ENCODE results near the gene RAPGEF4. TPM values are rescaled to one million over a fixed set of nuclear protein-coding genes. Genes with fewer than 3 reads are reported as not detected.

Gene RAPGEF4
- total RNA-seq, 3 donors from 2014 or later, result 1.2 to 2.8 (median 2.2) TPM

DNA sequence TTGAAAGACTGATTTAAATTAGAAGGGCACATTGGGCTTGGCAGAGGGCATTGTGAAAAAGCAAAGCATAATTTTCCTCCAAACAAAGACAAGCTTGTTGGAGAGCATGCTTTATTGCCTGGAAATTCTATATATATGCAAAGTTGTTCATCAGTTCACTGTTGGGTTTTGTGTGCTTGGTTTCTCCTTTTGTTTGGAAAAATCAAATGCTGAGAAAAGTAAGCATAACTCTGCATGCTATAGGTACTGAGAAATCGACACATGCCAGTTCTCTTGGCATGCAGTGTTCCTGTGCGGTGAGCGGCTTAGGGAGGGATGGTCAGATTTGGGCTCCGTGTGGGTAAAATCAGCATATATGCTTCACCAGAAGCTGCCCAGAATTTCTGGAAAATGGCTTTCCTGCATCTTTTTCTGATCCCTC lies 161.0 kb downstream of the RAPGEF4 start:
- intact Hi-C loops (cut with DNase I, micrococcal nuclease), result no loop called here
- Histone ChIP-seq H3K4me1 (ENCODE audit: low read depth) (no peaks in the 10 kb centered on the region), H3K4me3 (no peak overlapping the region), H3K9me3 (no peaks in the 10 kb centered on the region), H3K36me3 (ENCODE audit: low read depth) (no peaks in the 10 kb centered on the region)
- ATAC-seq (no peak), DNase-seq (no peak)
- TF ChIP-seq, protein P1, sequence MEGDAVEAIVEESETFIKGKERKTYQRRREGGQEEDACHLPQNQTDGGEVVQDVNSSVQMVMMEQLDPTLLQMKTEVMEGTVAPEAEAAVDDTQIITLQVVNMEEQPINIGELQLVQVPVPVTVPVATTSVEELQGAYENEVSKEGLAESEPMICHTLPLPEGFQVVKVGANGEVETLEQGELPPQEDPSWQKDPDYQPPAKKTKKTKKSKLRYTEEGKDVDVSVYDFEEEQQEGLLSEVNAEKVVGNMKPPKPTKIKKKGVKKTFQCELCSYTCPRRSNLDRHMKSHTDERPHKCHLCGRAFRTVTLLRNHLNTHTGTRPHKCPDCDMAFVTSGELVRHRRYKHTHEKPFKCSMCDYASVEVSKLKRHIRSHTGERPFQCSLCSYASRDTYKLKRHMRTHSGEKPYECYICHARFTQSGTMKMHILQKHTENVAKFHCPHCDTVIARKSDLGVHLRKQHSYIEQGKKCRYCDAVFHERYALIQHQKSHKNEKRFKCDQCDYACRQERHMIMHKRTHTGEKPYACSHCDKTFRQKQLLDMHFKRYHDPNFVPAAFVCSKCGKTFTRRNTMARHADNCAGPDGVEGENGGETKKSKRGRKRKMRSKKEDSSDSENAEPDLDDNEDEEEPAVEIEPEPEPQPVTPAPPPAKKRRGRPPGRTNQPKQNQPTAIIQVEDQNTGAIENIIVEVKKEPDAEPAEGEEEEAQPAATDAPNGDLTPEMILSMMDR (IDR thresholded peaks at IDR 0.05), result no peak

- intact Hi-C loops (cut with DNase I, micrococcal nuclease), result no loop called here
- no peak overlapping the region for H3K4me3 ChIP-seq
- TF ChIP-seq, protein P1 (IDR thresholded peaks at IDR 0.05), result no peak
- H3K4me1 ChIP-seq (ENCODE audit: low read depth), result no peaks in the 10 kb centered on the region
- ATAC-seq (no peak), DNase-seq (no peak)
- H3K36me3 ChIP-seq (ENCODE audit: low read depth), result no peaks in the 10 kb centered on the region
- no peaks in the 10 kb centered on the region for H3K9me3 ChIP-seq
These were observed 165.2 kb downstream of the RAPGEF4 start for GRCh38 chr2:172900871-172901270.

- Histone ChIP-seq H3K9me3 (no peaks in the 10 kb centered on the region), H3K36me3 (ENCODE audit: low read depth) (no peaks in the 10 kb centered on the region), H3K4me1 (ENCODE audit: low read depth) (no peaks in the 10 kb centered on the region), H3K4me3 (no peak overlapping the region)
- intact Hi-C loops (cut with DNase I, micrococcal nuclease), result no loop called here
- ATAC-seq (no peak), DNase-seq (no peak)
- TF ChIP-seq, protein P1 (IDR thresholded peaks at IDR 0.05), result no peak
These were observed 166.3 kb downstream of the RAPGEF4 start for GRCh38 chr2:172901913-172902312.

GRCh38 chr2:172904236-172904635 lies 168.6 kb downstream of the RAPGEF4 start:
- TF ChIP-seq, protein P1 (IDR thresholded peaks at IDR 0.05), result no peak

DNA sequence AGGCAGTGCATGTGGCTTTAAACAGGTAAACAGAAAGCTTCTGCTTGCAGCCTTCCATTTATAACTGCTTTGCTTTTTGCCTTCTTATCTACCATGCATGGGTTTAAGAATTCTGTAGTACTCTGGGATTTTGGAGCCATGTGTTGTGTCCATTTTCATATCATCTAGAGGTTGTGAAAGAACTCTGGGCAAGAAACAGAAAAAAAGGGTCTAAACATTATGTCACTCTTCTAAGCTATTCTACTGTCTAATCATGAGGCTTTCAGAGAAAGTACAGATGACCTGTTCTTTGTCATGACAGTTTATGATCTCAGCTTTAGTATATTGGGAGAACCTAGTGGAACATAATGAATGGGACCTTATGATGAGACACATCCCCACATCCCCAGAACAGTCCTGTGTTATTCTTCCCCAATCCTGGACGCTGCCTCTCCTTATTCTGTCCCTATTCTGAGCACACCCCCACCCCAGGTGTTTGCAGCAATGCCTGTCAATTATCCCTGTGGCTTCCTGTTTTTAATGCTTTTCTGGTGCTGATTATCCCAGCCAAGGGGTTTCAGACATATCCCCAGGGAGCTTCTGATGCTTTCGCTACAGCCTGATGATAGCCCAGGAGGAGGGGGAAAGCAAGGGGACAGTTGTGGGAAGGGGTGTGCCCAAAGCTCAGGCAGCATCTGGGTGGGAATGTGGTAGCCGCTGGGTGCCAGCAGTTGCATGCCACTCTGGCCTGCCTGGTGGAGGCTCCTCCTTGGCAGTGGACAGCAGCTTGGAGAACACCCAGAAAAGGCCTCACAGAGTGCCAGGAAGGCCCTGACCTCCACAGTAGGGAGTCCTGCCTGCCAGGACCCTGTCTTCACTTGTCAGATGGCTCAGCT lies 170.5 kb downstream of the RAPGEF4 start:
- no peak overlapping the region for H3K4me3 ChIP-seq
- ATAC-seq, result no peak
- intact Hi-C loops (cut with DNase I, micrococcal nuclease), result no loop called here
- no peak for DNase-seq
- TF ChIP-seq, protein P1 (IDR thresholded peaks at IDR 0.05), result no peak
- no peaks in the 10 kb centered on the region for H3K4me1 ChIP-seq (ENCODE audit: low read depth)
- H3K36me3 ChIP-seq (ENCODE audit: low read depth), result no peaks in the 10 kb centered on the region
- no peaks in the 10 kb centered on the region for H3K9me3 ChIP-seq

More at GRCh38 chr2:172904236-172904635, 168.6 kb downstream of the RAPGEF4 start:
- Histone ChIP-seq H3K36me3 (ENCODE audit: low read depth) (no peaks in the 10 kb centered on the region), H3K4me1 (ENCODE audit: low read depth) (no peaks in the 10 kb centered on the region), H3K4me3 (no peak overlapping the region), H3K9me3 (no peaks in the 10 kb centered on the region)
- ATAC-seq (no peak), DNase-seq (no peak)
- intact Hi-C loops (cut with DNase I, micrococcal nuclease), result no loop called here

Measured in mucosa of descending colon (tissue), 3 donors.